HG03039 (cell line): ENCODE measurements around the gene GARNL3.

ENCODE experiments used
- ATAC-seq: cut with Tn5 transposase; IDR thresholded peaks from one replicate; pipeline ENCODE4 v1.9.1; 2021; ENCODE audit warnings: mild to moderate bottlenecking, moderate library complexity; ENCODE audit not compliant: unreplicated experiment

GARNL3 gene

GRCh38 chr9:127426756-127427155 is 162.2 kb downstream of the GARNL3 start:
- no peak for ATAC-seq

GRCh38 chr9:127428348-127428747 is 163.8 kb downstream of the GARNL3 start:
- no peak for ATAC-seq

GRCh38 chr9:127430415-127430814 is 165.8 kb downstream of the GARNL3 start:
- ATAC-seq = no peak

- no peak for ATAC-seq
Measured at GRCh38 chr9:127437497-127438264, 173.1 kb downstream of the GARNL3 start.

GRCh38 chr9:127438394-127438793 is 173.8 kb downstream of the GARNL3 start:
- no peak for ATAC-seq
